GM12891 (cell line): ENCODE data around the gene CDKL2.

Experiments used
- PAX5 ChIP-seq: IDR thresholded peaks from 2 replicates; pipeline ENCODE4 v1.6.1; 2011; ENCODE audit warnings: low read length, moderate library complexity, mild to moderate bottlenecking; ENCODE audit not compliant: insufficient read depth, severe bottlenecking
- POLR2A ChIP-seq: IDR thresholded peaks from 2 replicates; pipeline ENCODE4 v1.6.1; 2011; ENCODE audit warnings: low read depth, low read length, control low read depth
- POLR2AphosphoS5 ChIP-seq: IDR thresholded peaks from 2 replicates; pipeline ENCODE4 v1.6.1; 2011; ENCODE audit warnings: low read depth, low read length, control low read depth
- SPI1 ChIP-seq: IDR thresholded peaks from 2 replicates; pipeline ENCODE4 v1.6.1; 2011; ENCODE audit warnings: low read depth, low read length, control low read depth
- TAF1 ChIP-seq: IDR thresholded peaks from 2 replicates; pipeline ENCODE4 v1.6.1; 2011; ENCODE audit warnings: low read depth, low read length, control low read depth

GRCh38 chr4:75668596-75668995, 38.3 kb upstream of the CDKL2 start:
- no peak for TF ChIP-seq POLR2A
- TF ChIP-seq SPI1: no peak
- no peak for TF ChIP-seq POLR2AphosphoS5
- no peak for TF ChIP-seq PAX5
- TF ChIP-seq TAF1: no peak
